ENCODE data around the gene KCTD2.
"Not testable (repeated sequence)": the region's sequence is repeated elsewhere in the genome, so short reads cannot be mapped to it uniquely, and the experiment has no call there.

KCTD2 gene

DNA sequence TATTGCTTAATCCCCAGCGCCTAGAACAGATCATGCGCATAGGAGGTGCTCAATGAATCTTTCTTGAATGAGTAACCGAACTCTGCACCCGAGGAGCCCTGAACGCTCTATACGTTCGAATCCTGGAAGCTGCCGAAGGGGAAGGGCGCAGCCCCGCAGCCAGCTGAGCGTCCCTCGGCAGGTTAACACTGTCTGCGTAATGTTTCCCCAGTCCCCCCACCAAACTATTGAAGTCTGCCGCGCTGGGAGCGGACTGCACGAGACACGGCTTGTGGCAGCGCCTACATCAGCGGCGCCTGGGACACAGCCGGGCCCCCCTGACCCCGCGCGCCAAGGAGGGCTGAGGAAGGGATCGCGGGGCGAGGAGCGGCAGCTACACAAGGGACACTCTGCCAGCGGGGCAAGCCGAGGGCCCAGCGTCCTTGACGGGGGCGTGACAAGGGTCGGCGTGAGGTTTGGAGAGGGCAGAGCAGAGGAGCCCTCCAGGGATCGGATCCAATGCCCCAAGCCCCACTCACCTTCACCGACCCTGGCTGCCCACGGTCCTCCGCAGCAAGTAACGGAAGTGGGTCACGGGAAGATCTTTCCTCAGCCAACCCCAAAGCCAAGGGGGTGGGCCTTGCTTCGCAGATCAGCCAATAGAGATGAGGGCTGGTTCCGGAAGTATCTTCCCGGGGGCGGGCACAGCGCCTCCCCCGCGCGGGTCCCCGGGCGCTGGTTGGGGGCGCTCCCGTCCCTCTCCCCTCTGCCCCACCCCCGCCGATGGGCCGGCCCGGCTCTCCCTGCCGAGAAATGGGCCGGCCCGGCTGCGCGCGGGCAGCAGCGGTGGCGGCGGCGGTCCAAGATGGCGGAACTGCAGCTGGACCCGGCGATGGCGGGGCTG, at the start of gene KCTD2, which contains the start of gene ATP5PD:
Gene KCTD2, plus strand, starts transcription at position 819 of the 883 bp plus-strand sequence. Its CDS starts 26 bp downstream, at position 845.
Gene ATP5PD, minus strand, starts transcription at position 563 of the 883 bp plus-strand sequence. CDS start 4,319 bp downstream, outside the sequence.
- peak; percentile 96 for DNase-seq

DNA sequence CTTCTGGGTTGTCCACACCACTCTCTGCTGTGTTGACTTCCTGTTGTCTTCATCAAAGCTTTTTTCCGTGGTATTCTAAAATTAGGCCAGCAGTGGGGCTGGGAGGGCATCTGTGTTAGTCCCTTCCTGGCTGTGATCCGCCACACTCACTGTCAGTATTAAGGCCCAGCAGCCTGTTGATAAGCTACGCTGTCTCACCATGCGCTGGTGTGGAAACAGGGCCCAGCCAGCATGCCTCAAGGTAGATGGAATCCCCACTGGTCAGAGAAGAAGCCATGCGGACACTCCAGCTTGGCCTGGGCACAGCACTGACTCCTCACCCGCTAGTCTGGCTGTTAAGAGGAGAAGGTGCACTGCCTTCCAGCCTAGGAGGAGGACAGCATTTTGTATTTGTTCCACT, 48.2 kb upstream of the KCTD2 start:
- no peak for DNase-seq

DNA sequence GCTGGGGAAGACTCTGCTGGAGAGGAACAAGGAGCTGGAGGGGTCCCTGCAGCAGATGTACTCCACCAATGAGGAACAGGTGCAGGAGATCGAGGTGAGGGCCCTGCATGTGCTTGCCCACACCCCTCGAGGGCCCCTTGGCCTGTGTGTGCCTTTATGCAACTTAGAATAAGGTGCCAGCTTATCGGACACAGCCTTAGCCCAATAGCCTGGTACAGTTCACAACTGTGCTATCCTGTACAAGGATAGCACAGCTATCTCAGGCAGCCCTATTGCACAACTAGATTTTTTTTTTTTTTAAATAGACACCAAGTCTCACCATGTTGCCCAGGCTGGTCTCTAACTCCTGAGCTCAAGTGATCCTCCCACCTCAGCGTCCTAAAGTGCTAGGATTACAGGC, 47.5 kb upstream of the KCTD2 start:
- DNase-seq: no peak

DNA sequence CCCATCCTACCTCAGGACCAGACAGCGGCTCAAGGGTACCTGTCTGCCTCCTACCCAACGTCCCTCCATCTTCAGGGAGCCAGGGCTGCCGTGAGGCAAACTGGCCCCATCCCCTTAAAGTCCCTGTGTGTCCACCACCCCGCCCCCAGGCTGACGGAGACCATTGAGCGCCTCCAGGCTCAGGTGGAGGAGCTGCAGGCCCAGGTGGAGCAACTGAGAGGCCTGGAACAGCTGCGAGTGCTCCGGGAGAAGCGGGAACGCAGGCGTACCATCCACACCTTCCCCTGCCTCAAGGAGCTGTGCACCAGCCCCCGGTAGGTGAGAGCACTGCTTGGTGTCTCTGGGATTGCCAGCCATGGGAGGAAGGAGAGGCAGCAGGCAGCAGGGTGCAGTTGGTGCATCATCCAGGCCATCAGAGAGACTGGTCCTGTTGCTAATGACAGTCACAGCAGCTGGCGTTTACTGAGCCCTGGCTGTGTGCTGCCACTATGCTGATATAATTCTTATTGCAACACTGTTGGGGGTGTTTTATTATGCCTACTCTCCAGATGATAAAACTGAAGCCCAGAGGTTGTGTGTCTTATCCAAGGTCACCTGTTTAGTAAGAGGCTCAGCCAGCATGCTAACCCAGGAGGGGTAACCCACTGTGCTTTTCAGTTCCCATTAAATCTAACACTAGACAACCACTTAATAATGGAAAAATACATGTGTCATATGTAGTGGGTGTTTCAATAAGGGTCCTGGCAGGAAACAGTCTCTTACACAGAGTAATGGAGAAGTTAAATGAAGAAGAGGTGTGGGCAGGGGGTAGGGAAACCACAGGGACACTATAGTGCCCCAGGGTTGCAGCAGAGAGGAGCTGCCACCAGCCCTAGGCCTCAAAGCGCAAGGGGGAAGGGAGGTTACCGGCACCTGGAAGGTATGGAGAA, 44.8 kb upstream of the KCTD2 start:
- DNase-seq: no peak

- no peak for DNase-seq
These were observed 43.7 kb upstream of the KCTD2 start for GRCh38 chr17:75003070-75003956.

- no peak for DNase-seq
These were observed 43.1 kb upstream of the KCTD2 start for GRCh38 chr17:75003957-75004355.

- DNase-seq: no peak
These were observed 42.7 kb upstream of the KCTD2 start for GRCh38 chr17:75004371-75004770.

- no peak for DNase-seq
These were observed 41.7 kb upstream of the KCTD2 start for GRCh38 chr17:75005291-75005690.

- DNase-seq: not testable (repeated sequence)
These were observed 40.9 kb upstream of the KCTD2 start for GRCh38 chr17:75006084-75006483.

- DNase-seq: peak; percentile 19
These were observed 40.4 kb upstream of the KCTD2 start for GRCh38 chr17:75006653-75007052.

DNA sequence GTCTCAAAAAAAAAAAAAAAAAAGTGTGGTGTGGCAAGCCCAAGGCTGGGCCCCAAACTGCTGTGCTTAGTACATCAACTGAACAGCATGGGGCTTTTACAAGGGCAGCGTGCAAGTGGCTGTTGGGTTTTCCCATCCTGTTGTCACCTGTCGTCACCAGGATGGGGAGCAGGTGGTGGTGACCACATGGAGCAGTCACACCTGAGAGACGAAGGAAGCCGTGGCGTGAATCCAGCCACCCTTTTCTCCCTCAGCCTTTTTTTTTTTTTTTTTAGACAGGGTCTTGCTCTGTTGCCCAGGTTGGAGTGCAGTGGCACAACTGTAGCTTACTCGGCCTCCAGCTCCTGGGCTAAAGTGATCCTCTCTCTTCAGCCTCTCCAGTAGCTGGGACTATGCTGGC, 38.7 kb upstream of the KCTD2 start:
- peak; percentile 81 for DNase-seq

GRCh38 chr17:75009139-75009724, 37.8 kb upstream of the KCTD2 start:
- no peak for DNase-seq

DNA sequence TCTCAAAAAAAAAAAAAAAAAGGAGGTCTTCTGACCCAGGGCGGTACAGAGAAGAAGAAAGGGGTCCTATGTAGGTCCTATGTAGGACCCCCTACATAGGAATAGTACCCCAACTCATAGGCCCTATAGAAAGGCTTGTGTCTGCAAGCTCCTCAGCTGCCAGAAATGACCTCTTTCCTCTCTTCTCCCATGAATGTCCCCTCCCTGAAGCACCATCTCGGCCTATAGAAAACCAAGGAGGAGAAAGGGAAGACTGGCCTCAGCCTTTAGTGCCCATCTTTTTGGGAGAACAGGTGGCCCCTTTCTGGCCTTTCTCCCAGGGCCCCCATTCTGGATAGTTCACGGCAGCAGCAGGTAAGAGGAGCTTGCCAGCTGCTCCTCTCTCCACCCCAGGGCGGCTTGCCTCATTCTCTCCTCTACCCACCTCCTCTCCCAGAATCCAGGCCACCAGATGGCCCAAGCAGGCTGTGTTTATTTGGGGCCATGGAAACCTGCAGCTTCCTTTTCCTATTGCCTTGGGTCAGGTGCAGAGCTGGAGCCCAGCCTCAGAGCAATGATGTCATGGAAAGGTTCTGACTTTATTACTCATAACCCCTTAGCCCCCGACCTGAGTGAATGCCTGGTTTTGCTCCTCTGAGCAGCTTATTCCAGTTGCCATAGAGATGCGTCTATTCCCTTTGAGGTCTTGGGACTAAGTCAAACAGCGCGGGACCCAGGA, 36.2 kb upstream of the KCTD2 start:
- peak; percentile 89 for DNase-seq

GRCh38 chr17:75011401-75012095, 35.5 kb upstream of the KCTD2 start:
- DNase-seq: peak; percentile 67

DNA sequence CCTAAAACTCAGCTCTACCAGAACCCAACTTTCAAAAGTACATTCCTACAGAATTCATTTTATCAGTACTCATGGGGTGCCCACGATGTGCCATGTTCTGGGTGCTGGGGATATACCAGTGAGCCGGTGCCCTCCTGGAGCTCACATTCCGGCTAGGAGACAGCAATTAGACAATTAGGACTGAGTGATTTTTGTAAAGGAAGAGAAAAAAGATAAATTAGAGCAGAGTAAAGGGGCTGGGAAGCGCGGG, 35.0 kb upstream of the KCTD2 start:
- DNase-seq: no peak

DNA sequence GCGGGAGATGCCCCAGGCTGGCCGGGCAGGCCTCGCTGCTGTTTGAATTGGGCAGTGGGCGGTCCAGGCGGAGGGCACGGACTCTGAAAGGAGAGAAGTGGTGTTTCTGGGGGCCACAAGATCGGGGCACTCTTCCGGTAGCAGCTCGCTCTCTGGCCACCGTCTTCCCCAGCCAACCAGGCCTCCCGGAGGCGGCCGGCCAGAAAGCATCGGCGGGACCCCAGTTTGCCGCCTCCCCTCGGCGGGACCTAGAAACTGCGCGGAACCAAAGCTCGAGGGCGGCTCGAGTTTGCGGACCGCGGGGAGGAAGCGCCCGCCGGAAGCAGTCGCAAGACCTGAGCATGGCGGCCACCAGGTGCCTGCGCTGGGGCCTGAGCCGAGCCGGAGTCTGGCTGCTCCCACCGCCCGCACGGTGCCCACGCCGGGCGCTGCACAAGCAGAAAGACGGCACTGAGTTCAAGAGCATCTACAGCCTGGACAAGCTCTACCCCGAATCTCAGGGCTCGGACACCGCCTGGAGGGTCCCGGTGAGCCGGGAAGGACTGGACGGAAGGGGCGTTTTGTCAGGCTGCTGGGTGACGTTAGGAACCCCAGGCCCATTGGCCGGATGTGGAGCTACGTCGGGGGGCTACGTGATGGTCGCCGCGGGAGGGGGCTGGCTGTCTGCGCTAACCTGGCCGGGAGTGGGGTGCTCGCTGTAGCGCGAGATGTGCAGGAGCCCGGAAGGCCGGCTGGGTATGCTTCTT, 34.5 kb upstream of the KCTD2 start, which contains the start of gene MRPL58:
Gene MRPL58, plus strand, starts transcription at position 325 of the 746 bp plus-strand sequence. Its CDS starts 17 bp downstream, at position 342.
- DNase-seq: peak; percentile 84

DNA sequence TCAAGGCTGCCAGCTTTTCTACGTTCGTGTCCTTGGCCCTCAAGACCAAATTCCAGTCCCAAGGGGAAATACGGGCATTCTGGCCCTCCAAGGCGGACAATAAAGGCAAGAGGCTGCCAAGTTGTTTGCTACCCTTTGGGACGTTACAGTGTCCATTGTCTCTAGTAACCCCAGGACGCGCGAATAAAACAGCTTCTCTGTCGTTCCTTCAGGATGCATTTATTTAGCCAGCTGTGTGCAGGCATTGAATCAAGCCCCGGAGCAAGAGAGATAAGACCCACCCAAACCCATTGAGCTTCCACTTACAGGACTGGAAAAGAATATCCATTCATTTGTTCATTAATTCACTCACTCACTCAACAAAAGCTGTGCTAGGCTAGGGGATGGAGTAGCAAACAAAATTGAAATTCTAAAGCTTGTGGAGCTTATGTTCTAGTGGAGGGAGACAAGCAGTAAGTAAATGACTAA, 33.9 kb upstream of the KCTD2 start:
- DNase-seq: peak; percentile 38

DNA sequence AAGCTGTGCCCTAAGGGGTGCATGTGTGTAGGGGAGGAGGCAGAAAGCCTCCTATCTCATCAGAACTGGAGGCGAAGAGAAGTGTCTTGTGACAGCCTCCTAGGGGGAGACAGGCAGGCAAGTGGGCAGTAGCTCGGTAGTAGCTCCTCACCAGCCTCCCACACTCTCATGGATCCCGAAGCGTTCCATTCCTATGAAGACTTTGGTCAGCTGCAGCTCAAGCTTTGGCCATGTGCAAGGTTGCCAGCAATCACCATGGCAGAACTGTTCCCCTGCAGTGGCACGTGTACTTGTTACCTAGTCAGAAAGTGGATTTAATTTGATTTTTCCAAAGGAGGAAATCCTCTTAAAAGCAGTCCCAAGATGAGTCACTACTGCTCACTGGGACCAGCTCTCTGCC, 27.9 kb upstream of the KCTD2 start:
- no peak for DNase-seq

- DNase-seq: no peak
These were observed 27.3 kb upstream of the KCTD2 start for GRCh38 chr17:75019710-75020109.
